HG03280 (cell line): ENCODE results near the gene STK11IP.
A peak's percentile ranks its signal among the peaks of the same experiment; 100 is the strongest.

Source experiments
- ATAC-seq: cut with Tn5 transposase; IDR thresholded peaks from one replicate; pipeline ENCODE4 v1.9.1; 2021; ENCODE audit warnings: mild to moderate bottlenecking, moderate library complexity; ENCODE audit not compliant: unreplicated experiment

STK11IP gene

GRCh38 chr2:219575566-219576504 is 21.8 kb upstream of the STK11IP start:
- ATAC-seq: no peak

DNA sequence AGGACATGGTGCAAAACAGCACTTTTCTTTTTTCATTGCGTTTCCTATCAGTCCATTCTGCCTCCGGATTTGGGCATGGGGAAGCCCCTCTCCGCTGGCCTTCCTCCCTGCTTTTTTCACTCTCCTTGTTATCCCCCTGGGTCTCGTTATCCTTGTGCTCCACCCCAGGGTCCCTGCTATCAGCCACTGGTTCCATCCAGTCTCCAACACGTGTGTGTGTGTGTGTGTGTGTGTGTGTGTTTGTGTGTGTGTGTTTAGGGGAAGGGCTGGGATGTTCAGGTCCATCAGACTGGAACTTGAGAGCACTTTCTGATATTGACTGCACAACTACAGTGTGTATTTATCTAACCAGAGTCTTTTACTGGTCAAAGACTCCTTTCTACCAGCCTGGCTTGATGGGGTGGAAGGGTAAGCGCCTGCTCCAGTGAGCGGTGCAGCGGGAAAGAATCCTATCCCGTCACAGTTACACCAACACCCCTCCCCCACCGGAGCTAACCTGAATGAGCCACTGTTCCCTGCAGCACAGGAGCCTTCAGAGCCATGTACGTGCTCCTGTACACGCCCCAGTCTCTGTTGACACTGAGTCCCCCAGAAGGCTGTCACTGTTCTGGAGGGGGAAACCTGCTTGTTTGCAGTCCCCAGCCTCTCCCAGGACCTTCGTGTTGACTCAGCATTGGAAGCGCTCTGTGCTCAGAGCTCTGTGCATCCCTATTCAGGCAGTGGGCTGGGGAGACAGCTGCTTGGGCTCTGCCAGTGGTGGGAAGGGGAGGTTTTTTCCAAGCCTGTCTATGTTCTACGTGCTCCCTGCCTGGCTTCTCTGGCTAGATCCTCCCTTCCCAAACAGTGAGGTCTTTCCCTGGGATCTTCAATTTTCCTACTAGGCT is 20.9 kb upstream of the STK11IP start:
- no peak for ATAC-seq

DNA sequence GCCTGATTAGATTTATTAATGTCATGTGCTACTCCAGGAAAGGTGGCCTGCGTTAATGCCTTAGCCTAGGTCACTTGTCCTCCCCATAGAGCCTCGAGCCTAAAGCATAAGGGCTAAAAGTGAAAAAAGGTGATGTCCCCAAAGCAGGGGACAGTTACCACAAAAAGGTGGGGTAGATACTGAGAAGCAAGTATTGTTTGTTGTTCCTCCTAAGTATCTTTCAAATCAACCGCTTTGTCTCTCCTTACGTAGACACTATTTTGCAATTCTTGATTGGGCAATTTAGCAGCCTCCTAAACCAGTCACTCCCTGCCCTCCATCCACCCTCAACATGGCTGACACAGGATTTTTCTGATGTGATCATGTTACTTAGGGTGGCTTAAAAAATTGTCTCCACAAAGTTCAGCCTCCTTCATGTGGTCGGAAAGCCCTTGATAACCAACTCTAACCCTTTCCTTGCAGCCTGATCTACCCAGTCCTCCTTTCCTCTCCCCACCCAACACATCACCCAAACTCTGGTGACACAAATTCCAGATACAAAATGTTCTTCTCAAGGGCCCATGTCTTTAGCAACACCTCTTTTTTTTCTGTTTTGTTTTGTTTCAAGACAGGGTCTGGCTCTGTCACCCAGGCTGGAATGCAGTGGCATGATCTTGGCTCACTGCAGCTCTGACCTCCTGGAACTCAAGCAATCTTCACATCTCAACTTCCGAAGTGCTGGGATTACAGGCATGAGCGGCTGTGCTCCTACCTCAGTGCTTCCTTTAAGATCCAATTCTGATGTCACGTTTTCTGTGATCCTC is 18.6 kb upstream of the STK11IP start:
- ATAC-seq: no peak

- no peak for ATAC-seq
Measured at GRCh38 chr2:219581346-219581745, 16.3 kb upstream of the STK11IP start.

- no peak for ATAC-seq
Measured at GRCh38 chr2:219591091-219591490, 6.6 kb upstream of the STK11IP start.

- no peak for ATAC-seq
Measured at GRCh38 chr2:219592736-219593135, 4.9 kb upstream of the STK11IP start.

DNA sequence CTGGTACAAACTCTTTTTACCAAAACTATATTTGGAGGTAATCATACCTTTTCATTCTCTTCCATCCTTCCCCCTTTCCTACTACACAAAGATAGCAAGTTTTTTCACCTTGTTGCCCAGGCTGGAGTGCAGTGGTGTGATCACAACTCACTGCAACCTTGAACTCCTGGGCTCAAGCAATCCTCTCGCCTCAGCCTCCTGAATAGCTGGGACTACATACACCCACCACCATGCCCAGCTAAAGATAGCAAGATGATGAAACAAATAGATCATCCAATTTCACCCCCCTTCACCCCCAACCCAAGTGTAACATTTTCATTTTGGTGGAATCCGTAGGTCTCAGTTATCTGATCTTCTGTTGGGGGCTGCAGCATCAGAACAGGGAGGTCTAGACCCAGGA is 4.5 kb upstream of the STK11IP start:
- no peak for ATAC-seq

- ATAC-seq: no peak
Measured at GRCh38 chr2:219595256-219595655, 2.4 kb upstream of the STK11IP start.

- ATAC-seq: peak; percentile 1
Measured at GRCh38 chr2:219596954-219597551, 604 bp upstream of the STK11IP start.

DNA sequence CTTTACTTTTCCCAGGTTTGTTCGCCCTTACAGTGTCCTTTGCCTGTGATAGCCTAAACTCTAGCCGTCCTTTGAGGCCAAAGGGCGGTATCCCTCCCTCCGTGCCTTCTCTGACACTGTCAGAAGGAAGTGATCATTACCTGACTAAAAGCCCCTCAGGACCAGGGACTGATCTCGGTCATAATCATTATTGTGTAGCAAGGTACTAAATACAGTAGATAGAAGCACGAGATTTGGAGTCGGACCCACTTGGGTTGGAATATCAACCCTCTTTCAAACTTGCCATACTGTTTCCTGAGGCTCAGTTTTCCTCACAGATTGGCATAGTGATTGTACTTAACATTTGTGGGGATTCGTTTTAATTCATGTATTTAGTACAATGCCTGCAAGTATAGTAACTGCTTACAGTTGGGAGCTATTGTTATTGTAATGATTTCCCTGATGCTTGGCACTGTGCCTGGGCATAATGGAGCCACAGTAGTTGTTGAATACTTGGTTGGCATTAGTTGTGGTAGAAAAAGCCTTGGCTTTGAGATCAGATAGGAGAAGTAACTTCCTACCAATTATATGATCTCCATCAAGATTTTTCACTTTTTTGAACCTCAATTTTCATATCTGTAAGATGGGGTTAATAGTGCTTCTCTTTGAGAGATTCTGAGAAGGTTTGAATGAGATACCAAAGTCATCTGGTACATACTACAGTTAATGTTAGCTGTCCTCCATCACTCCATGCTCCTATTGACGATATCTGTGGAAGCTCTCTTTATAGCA is 836 bp downstream of the STK11IP start:
- ATAC-seq: no peak

DNA sequence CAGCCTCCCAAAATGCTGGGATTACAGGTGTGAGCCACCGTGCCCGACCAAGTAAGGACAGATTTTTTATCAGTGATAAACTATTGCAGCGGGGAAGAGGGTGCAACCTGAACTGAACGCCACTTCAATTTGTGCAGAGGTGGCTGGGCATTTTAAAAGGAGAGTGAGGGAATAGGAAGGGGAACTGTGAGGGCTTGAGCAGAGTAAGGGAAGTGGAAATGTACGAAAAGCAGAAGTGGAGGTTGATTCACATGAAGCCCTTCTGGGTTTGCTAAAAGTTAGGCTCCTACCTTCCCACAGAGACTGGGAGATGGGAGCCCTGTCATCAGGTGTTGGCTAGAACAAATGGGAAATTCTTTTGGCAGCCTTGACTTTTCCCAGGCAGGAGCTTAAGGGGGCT is 6.1 kb downstream of the STK11IP start:
- ATAC-seq: no peak

- no peak for ATAC-seq
Measured at GRCh38 chr2:219605607-219605954, 7.9 kb downstream of the STK11IP start.

DNA sequence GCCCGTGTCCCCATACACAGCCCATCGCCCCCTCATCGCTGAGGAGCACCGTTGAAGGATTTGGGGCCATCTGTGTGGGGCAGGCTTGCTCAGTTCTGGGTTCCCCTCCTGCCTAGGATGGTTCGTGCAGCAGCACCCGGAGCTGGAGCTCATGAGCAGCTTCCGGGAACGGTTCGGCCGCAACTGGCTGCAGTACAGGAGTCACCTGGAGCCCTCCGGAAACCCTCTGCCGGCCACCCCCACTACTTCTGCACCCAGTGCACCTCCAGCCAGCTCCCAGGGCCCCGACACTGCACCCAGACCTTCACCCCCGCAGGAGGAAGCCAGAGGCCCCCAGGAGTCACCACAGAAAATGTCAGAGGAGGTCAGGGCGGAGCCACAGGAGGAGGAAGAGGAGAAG is 10.3 kb downstream of the STK11IP start:
- ATAC-seq: no peak

- ATAC-seq: no peak
Measured at GRCh38 chr2:219608399-219608964, 10.8 kb downstream of the STK11IP start.

- no peak for ATAC-seq
Measured at GRCh38 chr2:219609149-219609750, 11.6 kb downstream of the STK11IP start.

DNA sequence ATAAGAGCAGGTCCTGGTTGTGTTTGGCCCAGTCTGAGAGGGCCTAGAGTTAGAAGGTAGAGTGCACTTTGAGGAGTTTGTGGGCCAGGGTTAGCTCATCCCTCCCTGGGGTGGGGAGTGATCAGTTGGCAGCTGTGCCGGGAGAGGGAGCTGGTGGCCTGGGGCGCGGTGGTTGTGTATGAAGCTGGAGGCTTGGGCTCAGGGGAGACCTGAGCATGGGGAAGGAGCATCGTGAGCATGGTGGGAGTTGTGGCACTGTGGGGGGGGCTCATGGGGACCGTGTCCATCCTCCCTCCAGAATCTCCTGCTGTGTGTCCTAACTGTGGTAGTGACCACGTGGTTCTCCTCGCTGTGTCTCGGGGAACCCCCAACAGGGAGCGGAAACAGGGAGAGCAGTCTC is 13.6 kb downstream of the STK11IP start:
- ATAC-seq: no peak

GRCh38 chr2:219611866-219612576 is 14.4 kb downstream of the STK11IP start:
- ATAC-seq: no peak

DNA sequence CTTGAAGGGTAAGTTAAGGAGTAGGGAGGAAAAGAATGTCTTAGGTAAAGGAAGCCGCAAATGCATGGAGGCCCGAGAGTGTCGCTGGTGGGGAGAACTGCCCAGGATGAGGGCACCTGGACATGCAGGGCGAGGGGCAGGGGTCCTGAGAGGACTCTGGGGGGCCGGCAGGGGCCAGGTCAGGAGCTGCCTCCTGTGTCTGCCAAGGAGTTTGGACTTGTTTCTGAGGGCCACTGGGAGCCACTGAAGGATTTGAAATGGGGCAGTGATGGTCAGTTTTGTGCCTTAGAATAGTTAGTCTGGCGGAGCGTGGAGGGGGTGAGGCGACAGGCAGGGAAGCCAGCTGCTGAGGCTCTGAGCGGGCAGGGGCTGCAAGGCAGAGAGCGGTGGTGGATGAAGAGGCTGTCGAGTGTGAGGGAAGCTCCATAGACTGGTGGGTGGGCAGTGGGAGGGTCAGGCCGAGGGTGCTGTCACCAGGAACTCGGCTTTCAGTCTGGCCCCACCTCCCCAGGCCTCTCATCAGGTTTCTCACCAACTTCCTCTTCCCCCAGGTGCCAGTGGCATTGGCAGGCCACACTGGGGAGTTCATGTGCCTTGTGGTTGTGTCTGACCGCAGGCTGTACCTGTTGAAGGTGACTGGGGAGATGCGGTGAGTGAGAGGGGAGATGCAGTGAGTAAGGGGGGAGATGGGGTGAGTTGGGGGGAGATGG is 15.1 kb downstream of the STK11IP start:
- no peak for ATAC-seq
